Measurements from ENCODE around the gene ENTREP3. TPM values are rescaled to one million over a fixed set of nuclear protein-coding genes. Genes with fewer than 3 reads are reported as not detected.
"Not testable (repeated sequence)": the region's sequence is repeated elsewhere in the genome, so short reads cannot be mapped to it uniquely, and the experiment has no call there.

The ENTREP3 gene
- total RNA-seq, 1 donor from 2014 or later = 37.6 TPM

DNA sequence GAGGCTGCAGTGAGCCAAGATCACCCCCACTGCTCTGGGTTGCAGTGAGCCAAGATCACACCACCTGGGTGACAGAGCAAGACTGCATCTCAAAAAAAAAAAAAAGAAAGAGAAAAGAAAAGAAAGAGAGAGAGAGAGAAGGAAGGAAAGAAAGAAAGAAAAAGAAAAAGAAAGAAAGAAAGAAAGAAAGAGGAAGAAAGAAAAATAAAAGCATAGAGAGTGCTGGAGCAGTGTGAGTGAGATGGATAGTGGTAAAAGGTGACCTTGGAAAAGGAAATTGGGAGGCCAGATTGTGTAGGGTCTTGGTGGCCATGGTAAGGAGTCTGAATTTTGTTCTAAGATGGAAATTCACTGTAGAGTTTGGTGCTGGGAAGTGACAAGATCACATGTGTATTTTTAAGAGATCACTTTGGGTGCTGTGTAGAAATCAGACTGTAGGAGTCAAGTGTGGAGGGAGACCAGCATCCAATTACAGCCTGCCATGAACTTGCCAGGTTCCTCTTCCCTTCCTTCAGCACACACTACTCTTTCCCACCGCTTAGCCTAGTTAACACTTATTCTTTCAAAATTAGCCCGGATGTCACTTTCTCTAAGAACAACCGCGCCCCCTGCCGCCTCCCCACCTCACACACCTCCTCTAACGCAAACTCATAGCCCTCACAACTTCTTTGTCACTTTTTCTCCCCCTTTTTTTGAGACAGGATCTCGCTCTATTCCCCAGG lies 28.9 kb downstream of the ENTREP3 start:
- TF ChIP-seq, protein P1, sequence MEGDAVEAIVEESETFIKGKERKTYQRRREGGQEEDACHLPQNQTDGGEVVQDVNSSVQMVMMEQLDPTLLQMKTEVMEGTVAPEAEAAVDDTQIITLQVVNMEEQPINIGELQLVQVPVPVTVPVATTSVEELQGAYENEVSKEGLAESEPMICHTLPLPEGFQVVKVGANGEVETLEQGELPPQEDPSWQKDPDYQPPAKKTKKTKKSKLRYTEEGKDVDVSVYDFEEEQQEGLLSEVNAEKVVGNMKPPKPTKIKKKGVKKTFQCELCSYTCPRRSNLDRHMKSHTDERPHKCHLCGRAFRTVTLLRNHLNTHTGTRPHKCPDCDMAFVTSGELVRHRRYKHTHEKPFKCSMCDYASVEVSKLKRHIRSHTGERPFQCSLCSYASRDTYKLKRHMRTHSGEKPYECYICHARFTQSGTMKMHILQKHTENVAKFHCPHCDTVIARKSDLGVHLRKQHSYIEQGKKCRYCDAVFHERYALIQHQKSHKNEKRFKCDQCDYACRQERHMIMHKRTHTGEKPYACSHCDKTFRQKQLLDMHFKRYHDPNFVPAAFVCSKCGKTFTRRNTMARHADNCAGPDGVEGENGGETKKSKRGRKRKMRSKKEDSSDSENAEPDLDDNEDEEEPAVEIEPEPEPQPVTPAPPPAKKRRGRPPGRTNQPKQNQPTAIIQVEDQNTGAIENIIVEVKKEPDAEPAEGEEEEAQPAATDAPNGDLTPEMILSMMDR (IDR thresholded peaks at IDR 0.05) = peak; percentile 73
- Mint-ChIP-seq H3K27ac (ENCODE audit: unreplicated experiment) (peak overlapping the region; percentile 93), H3K4me3 (ENCODE audit: unreplicated experiment) (peak overlapping the region; percentile 82), H3K36me3 (ENCODE audit: unreplicated experiment) (no peaks in the 10 kb centered on the region), H3K9me3 (ENCODE audit: unreplicated experiment) (no peaks in the 10 kb centered on the region), H3K4me1 (ENCODE audit: unreplicated experiment) (peaks cover 35% of the 10 kb centered on the region), H3K27me3 (ENCODE audit: unreplicated experiment) (no peaks in the 10 kb centered on the region)
- DNase-seq (ENCODE audit: extremely low spot score, unreplicated experiment) = no peak

DNA sequence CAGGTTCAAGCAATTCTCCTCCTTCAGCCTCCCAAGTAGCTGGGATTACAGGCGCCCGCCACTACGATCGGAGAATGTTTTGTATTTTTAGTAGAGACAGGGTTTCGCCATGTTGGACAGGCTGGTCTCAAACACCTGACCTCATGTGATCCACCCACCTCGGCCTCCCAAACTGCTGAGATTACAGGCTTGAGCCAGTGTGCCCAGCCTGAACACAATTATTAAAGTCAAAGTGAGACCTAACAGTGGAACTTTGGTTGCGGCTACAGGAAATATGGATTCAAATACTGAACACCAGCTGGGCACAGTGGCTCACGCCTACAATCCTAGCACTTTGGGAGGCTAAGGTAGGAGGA lies 29.9 kb downstream of the ENTREP3 start:
- Mint-ChIP-seq H3K4me1 (ENCODE audit: unreplicated experiment) (peaks cover 33% of the 10 kb centered on the region), H3K27ac (ENCODE audit: unreplicated experiment) (peak overlapping the region; percentile 93)
- not testable (repeated sequence) for H3K9me3 Mint-ChIP-seq (ENCODE audit: unreplicated experiment); H3K27me3 Mint-ChIP-seq (ENCODE audit: unreplicated experiment); DNase-seq (ENCODE audit: extremely low spot score, unreplicated experiment); H3K4me3 Mint-ChIP-seq (ENCODE audit: unreplicated experiment); H3K36me3 Mint-ChIP-seq (ENCODE audit: unreplicated experiment)

DNA sequence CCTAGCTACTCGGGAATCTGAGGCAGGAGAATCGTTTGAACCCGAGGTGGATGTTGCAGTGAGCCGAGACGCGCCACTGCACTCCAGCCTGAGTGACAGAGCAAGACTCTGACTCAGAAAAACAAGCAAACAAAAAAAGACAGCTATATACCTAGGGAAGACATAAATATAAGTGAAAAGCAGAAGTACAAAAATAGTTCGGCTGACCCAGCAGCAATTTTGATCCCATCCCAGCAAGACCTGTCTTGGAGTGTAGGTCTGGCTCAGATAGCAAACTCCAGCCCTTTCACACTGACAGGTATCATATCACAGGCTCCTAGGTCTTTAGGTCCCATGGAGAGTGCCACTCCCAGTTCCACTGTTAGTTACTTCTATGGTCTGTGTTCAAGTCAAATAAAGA lies 32.2 kb downstream of the ENTREP3 start:
- H3K4me3 Mint-ChIP-seq (ENCODE audit: unreplicated experiment) = no peak overlapping the region
- TF ChIP-seq, protein P1 (IDR thresholded peaks at IDR 0.05) = no peak
- no peaks in the 10 kb centered on the region for H3K36me3 Mint-ChIP-seq (ENCODE audit: unreplicated experiment)
- no peak for DNase-seq (ENCODE audit: extremely low spot score, unreplicated experiment)
- H3K9me3 Mint-ChIP-seq (ENCODE audit: unreplicated experiment) = no peaks in the 10 kb centered on the region
- peak overlapping the region; percentile 57 for H3K27ac Mint-ChIP-seq (ENCODE audit: unreplicated experiment)
- H3K27me3 Mint-ChIP-seq (ENCODE audit: unreplicated experiment) = no peaks in the 10 kb centered on the region
- peaks cover 47% of the 10 kb centered on the region for H3K4me1 Mint-ChIP-seq (ENCODE audit: unreplicated experiment)

DNA sequence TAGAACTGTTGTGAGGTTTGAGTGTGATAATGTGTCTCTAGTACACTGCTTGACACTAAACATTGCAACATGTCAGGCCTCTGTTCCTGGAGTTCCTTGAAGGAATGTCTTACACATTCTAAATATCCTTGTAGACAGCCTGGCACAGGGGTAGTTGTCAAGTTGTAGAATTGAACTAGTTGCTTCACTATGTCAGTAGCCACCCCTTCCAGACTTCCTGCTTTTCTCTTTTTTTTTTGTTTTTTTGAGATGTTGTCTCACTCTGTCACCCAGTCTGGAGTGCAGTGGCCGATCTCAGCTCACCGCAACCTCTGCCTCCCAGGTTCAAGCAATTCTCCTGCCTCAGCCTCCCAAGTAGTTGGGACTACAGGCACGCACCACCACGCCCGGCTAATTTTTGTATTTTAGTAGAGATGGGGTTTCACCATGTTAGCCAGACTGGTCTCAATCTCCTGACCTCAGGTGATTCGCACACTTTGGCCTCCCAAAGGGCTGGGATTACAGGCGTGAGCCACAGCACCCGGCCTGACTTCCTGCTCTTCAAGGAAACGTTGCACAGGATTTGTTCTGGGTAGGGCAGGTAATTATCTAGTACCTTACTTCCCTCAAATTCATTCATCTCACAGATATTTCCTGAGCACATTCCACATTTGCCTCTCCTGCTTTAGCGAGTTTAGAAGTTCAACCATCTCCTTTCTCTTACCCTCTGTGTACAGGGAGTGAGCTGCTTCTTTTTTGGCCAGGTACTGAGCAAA lies 34.9 kb downstream of the ENTREP3 start:
- H3K4me3 Mint-ChIP-seq (ENCODE audit: unreplicated experiment); DNase-seq (ENCODE audit: extremely low spot score, unreplicated experiment); H3K27me3 Mint-ChIP-seq (ENCODE audit: unreplicated experiment); H3K36me3 Mint-ChIP-seq (ENCODE audit: unreplicated experiment); H3K9me3 Mint-ChIP-seq (ENCODE audit: unreplicated experiment); H3K27ac Mint-ChIP-seq (ENCODE audit: unreplicated experiment): not testable (repeated sequence)
- peaks cover 26% of the 10 kb centered on the region for H3K4me1 Mint-ChIP-seq (ENCODE audit: unreplicated experiment)

DNA sequence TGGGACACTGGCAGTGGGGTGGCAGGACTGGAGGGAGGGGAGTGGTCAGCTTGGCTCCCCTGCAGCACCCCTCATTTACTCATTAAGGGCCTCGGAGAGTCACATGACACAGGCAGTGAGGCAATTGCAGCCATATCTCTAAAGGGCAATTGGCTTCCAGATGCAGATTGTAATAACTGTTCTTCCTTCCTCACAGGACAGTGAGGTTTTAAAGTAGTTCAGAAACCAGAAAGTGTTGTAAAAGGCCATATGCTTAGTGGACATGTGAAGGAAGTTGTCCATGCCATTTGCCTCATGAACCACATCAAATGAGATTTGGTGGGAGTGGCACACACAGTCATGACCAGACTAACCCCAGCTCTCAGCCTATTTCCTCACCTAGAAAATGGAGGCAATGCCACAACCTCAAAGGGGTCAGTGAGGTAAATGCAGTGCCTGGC lies 35.7 kb downstream of the ENTREP3 start:
- TF ChIP-seq, protein P1 (IDR thresholded peaks at IDR 0.05) = no peak
- Mint-ChIP-seq H3K4me3 (ENCODE audit: unreplicated experiment) (no peak overlapping the region), H3K27ac (ENCODE audit: unreplicated experiment) (peak overlapping the region; percentile 63), H3K4me1 (ENCODE audit: unreplicated experiment) (peaks cover 20% of the 10 kb centered on the region), H3K27me3 (ENCODE audit: unreplicated experiment) (no peaks in the 10 kb centered on the region), H3K9me3 (ENCODE audit: unreplicated experiment) (no peaks in the 10 kb centered on the region), H3K36me3 (ENCODE audit: unreplicated experiment) (no peaks in the 10 kb centered on the region)
- no peak for DNase-seq (ENCODE audit: extremely low spot score, unreplicated experiment)
